Small intestine (tissue), 7 donors: ENCODE data around the gene SRSF5. TPM values are rescaled to one million over a fixed set of nuclear protein-coding genes. Genes with fewer than 3 reads are reported as not detected.

Source experiments
- DNase-seq, 2 donors: peaks; one replicate each; pipeline versions ENCODE4 v3.0.0 to v3.0.0-alpha.2; 2013
- FAIRE-seq: peaks from 2 replicates; lab custom pipeline; 2012; peaks lifted over from hg19 to GRCh38; lab: Jason Lieb, UNC
- H3K27ac ChIP-seq, 3 donors: one replicate each; pipeline ENCODE4 v1.5.1; 2013; ENCODE audit warnings: low read length in 2 of 3, mild to moderate bottlenecking in 2 of 3, control low read depth in 1 of 3, inconsistent platforms in 1 of 3, low read depth in 1 of 3, moderate library complexity in 1 of 3
- H3K27me3 ChIP-seq, 3 donors: one replicate each; pipeline ENCODE4 v1.6.1; 2013; ENCODE audit warnings: low read length in 3 of 3, inconsistent platforms in 1 of 3; ENCODE audit not compliant: control insufficient read depth in 3 of 3, insufficient read depth in 3 of 3
- H3K36me3 ChIP-seq, 3 donors: one replicate each; pipeline ENCODE4 v1.6.1; 2013; ENCODE audit warnings: low read length in 3 of 3, inconsistent platforms in 1 of 3, low read depth in 1 of 3, mild to moderate bottlenecking in 1 of 3, moderate library complexity in 1 of 3; ENCODE audit not compliant: control insufficient read depth in 3 of 3, insufficient read depth in 2 of 3
- H3K4me1 ChIP-seq, 3 donors: one replicate each; pipeline ENCODE4 v1.6.1; 2013; ENCODE audit warnings: low read length in 2 of 3, inconsistent platforms in 1 of 3, low read depth in 1 of 3, mild to moderate bottlenecking in 1 of 3, moderate library complexity in 1 of 3; ENCODE audit not compliant: control insufficient read depth in 3 of 3, insufficient read depth in 2 of 3
- H3K4me3 ChIP-seq, 3 donors: one replicate each; pipeline ENCODE4 v1.5.1; 2013; ENCODE audit warnings: low read length in 3 of 3, control low read depth in 1 of 3, inconsistent platforms in 1 of 3, low read depth in 1 of 3, mild to moderate bottlenecking in 1 of 3, moderate library complexity in 1 of 3
- H3K9me3 ChIP-seq, 2 donors: one replicate each; pipeline ENCODE4 v1.6.1; 2013; ENCODE audit warnings: low read depth in 1 of 2, low read length in 1 of 2; ENCODE audit not compliant: control insufficient read depth in 2 of 2, insufficient read depth in 1 of 2
- WGBS, 3 donors: extraction: QIAGEN DNeasy Blood & Tissue Kit; methylation state at CpG; one replicate each; pipeline ENCODE4 v1.1.7; 2013; 5-methylcytosine and 5-hydroxymethylcytosine counted together
- polyA plus RNA-seq, 4 donors: library from polyadenylated mRNA; stranded (reverse) in 3 of 4; unstranded in 1 of 4; fragments of 200-250 nt in 3 of 4; fragments of 120-200 nt in 1 of 4; gene quantifications; one replicate each; pipeline versions ENCODE4 v1.2.1 to v1.2.3, GENCODE V29; 2013
- donor health status: healthy with polysubstance abuse.
- donor health status: control.
- donor health status: control.
- donor health status: Bipolar disorder and iron deficiency.
- donor health status: healthy.

SRSF5 gene
- polyA plus RNA-seq, 4 donors = 216 to 524 (median 250) TPM

GRCh38 chr14:69772082-69773017 lies 5.4 kb downstream of the SRSF5 start:
- WGBS, 3 donors = 91 to 95% (median 94%) methylated on average over 11 of the region's 11 CpGs
- no peak for FAIRE-seq

GRCh38 chr14:69773571-69774276 lies 6.8 kb downstream of the SRSF5 start:
- peaks cover 24 to 45% (median 42%) of the 10 kb centered on the region in 3 donors for H3K36me3 ChIP-seq
- H3K4me3 ChIP-seq = no peak overlapping the region
- no peaks in the 10 kb centered on the region for H3K9me3 ChIP-seq
- 93 to 97% (median 95%) methylated on average over 7 of the region's 7 CpGs for WGBS, 3 donors
- no peak overlapping the region for H3K27ac ChIP-seq
- no peaks in the 10 kb centered on the region for H3K27me3 ChIP-seq
- DNase-seq (no peak), FAIRE-seq (no peak)
- peaks cover 0 to 17% (median 2%) of the 10 kb centered on the region in 3 donors for H3K4me1 ChIP-seq

More at GRCh38 chr14:69772082-69773017, 5.4 kb downstream of the SRSF5 start:
- Histone ChIP-seq H3K27ac (no peak overlapping the region), H3K36me3 (peaks cover 27 to 47% (median 44%) of the 10 kb centered on the region in 3 donors), H3K9me3 (no peaks in the 10 kb centered on the region), H3K4me3 (no peak overlapping the region), H3K27me3 (no peaks in the 10 kb centered on the region), H3K4me1 (peaks cover 0 to 23% (median 7%) of the 10 kb centered on the region in 3 donors)
- DNase-seq = no peak

GRCh38 chr14:69775012-69775411 lies 8.1 kb downstream of the SRSF5 start:
- no peak for DNase-seq
- no peak overlapping the region for H3K27ac ChIP-seq
- H3K4me3 ChIP-seq = no peak overlapping the region
- H3K27me3 ChIP-seq = no peaks in the 10 kb centered on the region
- H3K9me3 ChIP-seq = no peaks in the 10 kb centered on the region
- peaks cover 15 to 40% (median 37%) of the 10 kb centered on the region in 3 donors for H3K36me3 ChIP-seq
- FAIRE-seq = no peak
- peaks cover 0 to 9% (median 0%) of the 10 kb centered on the region in 3 donors for H3K4me1 ChIP-seq
- WGBS, 3 donors = 80 to 89% (median 89%) methylated on average over 3 of the region's 3 CpGs

GRCh38 chr14:69776875-69777453 lies 10.0 kb downstream of the SRSF5 start:
- Histone ChIP-seq H3K9me3 (no peaks in the 10 kb centered on the region), H3K4me3 (no peak overlapping the region), H3K27ac (no peak overlapping the region), H3K4me1 (no peaks in the 10 kb centered on the region), H3K27me3 (no peaks in the 10 kb centered on the region), H3K36me3 (peaks cover 6 to 35% (median 32%) of the 10 kb centered on the region in 3 donors)
- FAIRE-seq (no peak), DNase-seq (no peak)
- 79 to 83% (median 83%) methylated on average over 4 of the region's 4 CpGs for WGBS, 3 donors

GRCh38 chr14:69779088-69779487 lies 12.1 kb downstream of the SRSF5 start:
- H3K27ac ChIP-seq = no peak overlapping the region
- DNase-seq (no peak), FAIRE-seq (no peak)
- 83 to 89% (median 85%) methylated on average over 2 of the region's 2 CpGs for WGBS, 3 donors
- no peaks in the 10 kb centered on the region for H3K9me3 ChIP-seq
- no peak overlapping the region for H3K4me3 ChIP-seq
- H3K36me3 ChIP-seq = peaks cover 6 to 24% (median 20%) of the 10 kb centered on the region in 3 donors
- H3K4me1 ChIP-seq = no peaks in the 10 kb centered on the region
- no peaks in the 10 kb centered on the region for H3K27me3 ChIP-seq

GRCh38 chr14:69780092-69780491 lies 13.2 kb downstream of the SRSF5 start:
- Histone ChIP-seq H3K4me3 (no peak overlapping the region), H3K27me3 (no peaks in the 10 kb centered on the region), H3K36me3 (peaks cover 6 to 17% (median 17%) of the 10 kb centered on the region in 3 donors), H3K4me1 (no peaks in the 10 kb centered on the region), H3K9me3 (no peaks in the 10 kb centered on the region), H3K27ac (no peak overlapping the region)
- FAIRE-seq = no peak
- WGBS, 3 donors = 76 to 96% (median 89%) methylated on average over 1 of the region's 1 CpG
- no peak for DNase-seq

- 87 to 96% (median 89%) methylated on average over 3 of the region's 3 CpGs for WGBS, 3 donors
- H3K27ac ChIP-seq = no peak overlapping the region
- FAIRE-seq (no peak), DNase-seq (no peak)
- no peaks in the 10 kb centered on the region for H3K27me3 ChIP-seq
- H3K9me3 ChIP-seq = no peaks in the 10 kb centered on the region
- H3K4me1 ChIP-seq = no peaks in the 10 kb centered on the region
- H3K36me3 ChIP-seq = peaks cover 6 to 16% (median 16%) of the 10 kb centered on the region in 3 donors
- H3K4me3 ChIP-seq = no peak overlapping the region
Observed at GRCh38 chr14:69780952-69781351, 14.0 kb downstream of the SRSF5 start.

- 92 to 100% (median 98%) methylated on average over 1 of the region's 1 CpG for WGBS, 3 donors
- Histone ChIP-seq H3K4me3 (no peak overlapping the region), H3K27ac (no peak overlapping the region), H3K27me3 (no peaks in the 10 kb centered on the region), H3K36me3 (peaks cover 0 to 4% (median 3%) of the 10 kb centered on the region in 3 donors), H3K4me1 (no peaks in the 10 kb centered on the region), H3K9me3 (no peaks in the 10 kb centered on the region)
- no peak for DNase-seq
- FAIRE-seq = no peak
Observed at GRCh38 chr14:69784942-69785341, 18.0 kb downstream of the SRSF5 start.
